Diencephalon (tissue), 1 donor: ENCODE measurements around the gene RSPH6A. TPM values are rescaled to one million over a fixed set of nuclear protein-coding genes. Genes with fewer than 3 reads are reported as not detected.

Source experiments
- total RNA-seq: library from RNA; depleted of rRNA; stranded (reverse); fragments of >200 nt; gene quantifications from one replicate; pipeline ENCODE4 v1.2.3, GENCODE V29; 2014

RSPH6A gene
- 0.23 TPM for total RNA-seq

GRCh38 chr19:45814851-45815480 is at the start of gene RSPH6A:
Gene RSPH6A, minus strand, starts transcription at chr19:45815308. Its CDS starts 132 bp downstream, at chr19:45815176.

DNA sequence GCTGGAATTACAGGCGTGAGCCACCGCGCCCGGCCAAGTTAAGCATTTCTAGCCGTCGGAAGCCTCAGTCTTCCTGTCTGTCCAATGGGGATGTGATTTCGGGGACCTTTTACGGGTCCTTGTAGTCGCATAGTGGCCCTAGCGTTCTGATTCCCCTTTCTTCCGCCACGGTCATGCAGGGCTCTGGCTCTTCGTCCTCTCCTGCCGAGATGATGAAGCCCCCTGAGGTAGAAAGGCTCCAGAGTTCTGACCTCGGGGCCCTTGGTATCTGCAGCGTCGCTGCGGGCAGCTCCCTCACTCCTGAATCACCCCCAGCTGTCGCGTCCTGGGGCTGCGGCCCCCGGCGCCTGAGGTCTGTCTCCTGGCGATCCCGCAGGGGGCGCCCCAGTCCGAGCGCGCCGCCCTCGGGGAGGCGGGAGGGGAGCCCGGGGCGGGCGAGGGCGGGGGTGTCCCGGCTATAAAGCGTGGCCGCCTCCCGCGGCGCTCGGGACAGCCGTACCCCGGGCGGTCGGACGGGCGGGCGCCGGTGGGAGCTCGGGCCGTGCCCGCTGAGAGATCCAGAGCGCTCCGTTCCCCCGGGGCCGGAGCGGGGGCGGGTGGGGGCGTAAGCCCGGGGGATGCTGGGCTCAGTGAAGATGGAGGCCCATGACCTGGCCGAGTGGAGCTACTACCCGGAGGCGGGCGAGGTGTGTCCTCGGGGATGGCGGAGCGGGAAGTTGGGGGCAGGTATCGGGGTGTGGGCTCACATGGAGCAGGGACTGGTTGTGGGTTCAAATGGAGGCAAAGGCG is 48.9 kb upstream of the RSPH6A start, which contains the start of gene FOXA3:
FOXA3 (plus strand) TSS at position 487 of the 789 bp plus-strand sequence; CDS start at position 618, 131 bp downstream.

DNA sequence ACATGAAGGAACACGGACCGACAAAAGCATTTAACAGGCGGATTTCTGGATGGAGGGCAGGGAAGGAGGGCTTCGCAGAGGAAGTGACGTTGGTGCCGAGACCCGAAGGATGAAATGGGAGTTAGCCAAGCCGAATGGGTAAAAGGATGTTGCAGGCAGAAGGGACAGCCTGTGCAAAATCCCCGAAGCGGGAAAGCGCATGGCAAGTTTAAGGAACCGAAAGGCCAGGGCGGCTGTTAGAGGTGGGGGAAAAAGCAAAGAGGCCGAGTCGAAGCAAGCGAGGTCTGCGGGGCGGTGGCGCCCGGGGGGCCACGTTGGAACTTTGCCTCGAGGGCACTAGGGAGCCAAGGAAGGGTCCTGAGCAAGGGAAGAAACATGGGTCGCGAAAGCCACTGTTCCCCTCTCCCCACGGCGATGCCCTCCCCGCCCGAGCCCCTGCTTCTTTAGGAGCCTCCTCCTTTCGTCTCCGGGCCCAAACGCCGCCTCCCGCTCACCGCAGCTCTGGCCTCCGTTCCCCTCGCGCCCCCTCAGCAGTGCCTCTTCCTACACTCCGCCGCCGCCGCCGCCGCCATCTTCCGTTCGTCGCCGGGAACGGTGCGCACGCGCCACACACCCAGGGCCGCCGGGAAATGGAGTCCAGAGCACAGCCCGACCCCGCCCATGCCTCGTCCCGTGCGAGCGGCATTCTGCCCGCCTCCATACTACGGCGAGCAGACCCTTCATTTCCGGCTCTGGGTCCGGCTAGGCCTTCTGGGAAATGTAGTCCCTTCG is 47.6 kb upstream of the RSPH6A start, which contains the start of gene SYMPK:
SYMPK (minus strand) TSS at position 584 of the 771 bp plus-strand sequence. CDS start 8,652 bp downstream, outside the sequence.

DNA sequence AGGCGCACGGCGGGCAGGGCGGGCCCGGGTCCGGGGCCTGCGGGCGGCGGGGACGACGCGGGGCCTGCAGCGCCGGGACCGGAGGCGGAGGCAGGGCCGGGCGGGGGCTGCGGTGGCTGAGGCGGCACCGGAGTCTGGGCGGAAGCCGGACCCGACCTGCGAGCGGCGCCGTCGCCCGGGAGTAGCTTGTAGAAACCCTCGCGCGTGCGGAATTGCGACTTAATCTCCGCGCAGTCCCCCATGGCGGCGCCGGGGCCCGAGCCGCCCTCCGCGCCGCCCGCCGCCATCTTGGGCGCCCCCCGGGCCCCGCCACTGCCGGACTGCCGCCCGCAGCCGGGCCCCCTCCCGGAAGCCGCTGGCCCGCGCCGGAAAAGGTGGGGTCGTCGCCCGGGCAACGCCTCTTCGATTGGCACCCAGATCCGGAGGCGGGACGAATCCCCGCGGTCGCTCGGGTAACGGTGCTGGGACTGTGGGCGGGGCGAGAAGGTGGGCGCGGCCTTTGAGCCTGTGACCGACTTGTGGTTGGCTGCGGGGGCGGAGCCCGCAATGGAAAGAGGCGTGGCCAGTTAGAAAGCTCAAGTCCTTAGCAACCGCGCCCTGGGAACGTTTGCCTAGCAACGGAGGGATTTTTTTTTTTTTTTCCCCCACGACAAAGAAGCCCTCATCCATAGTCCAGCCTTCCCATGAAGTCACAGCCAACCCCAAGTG is 22.5 kb downstream of the RSPH6A start, which contains the start of gene DMWD:
DMWD (minus strand) TSS at position 376 of the 708 bp plus-strand sequence; CDS start at position 287, 89 bp downstream.

GRCh38 chr19:45782162-45782691 is 32.9 kb downstream of the RSPH6A start, which contains the start of gene DMPK:
Gene DMPK, minus strand, starts transcription at chr19:45782490. Its CDS starts 138 bp downstream, at chr19:45782352.

GRCh38 chr19:45768984-45769782 is 45.9 kb downstream of the RSPH6A start, which contains the start of gene SIX5:
Gene SIX5, minus strand, starts transcription at chr19:45769252. Its CDS starts 408 bp downstream, at chr19:45768844.

Other genes starting within 250 kb of the RSPH6A start
- 4.8 TPM for gene OPA3, start 230.5 kb downstream of the RSPH6A start, total RNA-seq
- gene GPR4, start 213.1 kb downstream of the RSPH6A start, total RNA-seq: 0.23 TPM
- gene EML2, start 175.9 kb downstream of the RSPH6A start, total RNA-seq: 42.2 TPM
- not detected for gene GIPR, start 147.1 kb downstream of the RSPH6A start, total RNA-seq
- gene SNRPD2, start 123.4 kb downstream of the RSPH6A start, total RNA-seq: 132 TPM
- 4.4 TPM for gene QPCTL, start 122.6 kb downstream of the RSPH6A start, total RNA-seq
- gene FBXO46, start 84.4 kb downstream of the RSPH6A start, total RNA-seq: 7.8 TPM
- gene MEIOSIN, start 81.9 kb downstream of the RSPH6A start, total RNA-seq: not detected
- gene SIX5, start 46.1 kb downstream of the RSPH6A start, total RNA-seq: 1.8 TPM
- 20.3 TPM for gene DMPK, start 32.8 kb downstream of the RSPH6A start, total RNA-seq
- 48.2 TPM for gene DMWD, start 22.5 kb downstream of the RSPH6A start, total RNA-seq
- gene SYMPK, start 47.8 kb upstream of the RSPH6A start, total RNA-seq: 19.6 TPM
- not detected for gene FOXA3, start 49.0 kb upstream of the RSPH6A start, total RNA-seq
- gene IRF2BP1, start 70.8 kb upstream of the RSPH6A start, total RNA-seq: 28.4 TPM
- gene MYPOP, start 87.3 kb upstream of the RSPH6A start, total RNA-seq: 1.4 TPM
- not detected for gene NANOS2, start 99.5 kb upstream of the RSPH6A start, total RNA-seq
- 15.9 TPM for gene NOVA2, start 158.6 kb upstream of the RSPH6A start, total RNA-seq
- gene CCDC61, start 180.2 kb upstream of the RSPH6A start, total RNA-seq: 6.7 TPM
- not detected for gene PGLYRP1, start 207.7 kb upstream of the RSPH6A start, total RNA-seq
- 3.9 TPM for gene IGFL4, start 225.7 kb upstream of the RSPH6A start, total RNA-seq